ENCODE measurements around the gene C11orf97. TPM values are rescaled to one million over a fixed set of nuclear protein-coding genes. Genes with fewer than 3 reads are reported as not detected.

Gene C11orf97, protein sequence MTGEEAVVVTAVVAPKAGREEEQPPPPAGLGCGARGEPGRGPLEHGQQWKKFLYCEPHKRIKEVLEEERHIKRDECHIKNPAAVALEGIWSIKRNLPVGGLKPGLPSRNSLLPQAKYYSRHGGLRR
- not detected in 2 replicates for total RNA-seq

DNA sequence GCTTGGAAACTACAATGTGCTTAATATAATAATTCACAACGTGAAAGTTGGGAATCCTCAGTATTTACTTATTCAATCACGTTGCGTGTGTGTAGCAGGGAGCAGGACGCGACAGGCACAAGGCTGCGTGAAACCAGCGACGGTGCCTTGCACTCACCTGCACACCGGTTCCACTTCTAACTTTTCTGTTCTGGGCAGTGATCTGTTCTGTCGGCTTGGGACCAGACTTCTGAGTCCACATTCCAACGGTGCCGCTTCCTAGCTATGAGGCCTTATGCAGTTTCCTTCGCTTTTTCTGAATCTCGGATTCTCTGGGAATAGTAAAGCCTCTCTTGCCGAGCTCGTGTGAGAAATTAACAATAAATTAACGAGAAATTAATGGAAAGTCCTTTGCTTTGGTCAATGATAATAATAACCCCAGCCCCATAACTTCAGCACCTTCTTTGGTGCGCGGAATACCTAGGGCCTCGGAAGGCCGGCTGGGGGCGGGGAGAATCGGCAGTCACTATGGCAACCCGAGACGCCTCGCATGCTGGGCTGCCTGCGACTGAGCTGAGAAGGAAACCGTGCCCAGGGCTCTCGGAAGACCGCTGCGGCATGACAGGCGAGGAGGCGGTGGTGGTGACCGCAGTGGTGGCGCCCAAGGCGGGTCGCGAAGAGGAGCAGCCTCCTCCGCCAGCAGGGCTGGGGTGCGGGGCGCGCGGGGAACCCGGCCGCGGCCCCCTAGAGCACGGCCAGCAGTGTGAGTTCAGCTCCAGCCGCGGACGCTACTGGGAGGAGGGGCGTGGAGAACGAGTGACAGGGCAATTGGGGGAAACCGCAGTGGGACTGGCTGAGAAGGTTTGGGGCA lies at the start of gene C11orf97:
Gene C11orf97, plus strand, starts transcription at position 530 of the 850 bp plus-strand sequence. Its CDS starts 68 bp downstream, at position 598.

DNA sequence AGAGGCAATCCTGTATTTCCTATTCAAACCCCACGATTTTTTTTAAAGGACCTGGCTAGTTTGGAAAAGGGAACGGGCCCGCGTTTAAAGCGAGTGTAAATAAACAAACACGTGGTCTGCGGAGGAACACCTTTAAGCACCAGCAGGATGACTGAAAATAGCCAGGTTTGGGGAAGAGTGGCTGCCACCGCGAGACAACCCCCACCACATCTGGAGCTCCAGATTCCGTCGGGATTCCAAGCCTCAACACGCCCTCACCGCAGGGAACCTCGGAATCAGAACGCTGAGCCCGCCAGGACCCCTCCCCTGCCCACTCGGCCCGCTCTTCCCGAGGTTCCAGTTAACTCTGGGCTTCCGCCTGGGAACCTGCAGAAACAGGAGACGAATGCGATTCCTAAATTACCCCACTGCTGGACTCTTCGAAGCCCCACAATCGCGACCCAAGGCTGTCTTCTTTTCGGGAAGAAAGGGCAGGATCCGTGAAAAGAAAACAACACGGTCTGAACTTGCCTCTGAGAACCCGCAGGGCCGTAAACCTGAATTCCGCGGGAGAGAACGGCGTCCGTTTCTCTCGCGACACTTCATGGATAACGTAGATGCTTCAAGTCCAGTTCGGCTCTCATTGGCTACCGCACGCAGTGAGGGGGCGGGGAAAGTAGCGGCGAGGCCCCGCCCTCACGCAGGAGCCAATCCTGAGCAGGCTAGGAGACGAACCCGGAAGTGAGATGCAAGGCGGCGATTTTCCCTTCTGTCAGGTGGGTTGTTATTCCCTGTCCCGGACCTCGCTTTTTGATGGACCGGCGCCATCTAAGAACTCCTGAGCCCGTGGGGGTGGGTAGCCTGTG lies 18.8 kb upstream of the C11orf97 start, which contains the start of the genes ANKRD49 and MRE11:
Gene ANKRD49, plus strand, starts transcription at position 704 of the 845 bp plus-strand sequence. CDS start 2,710 bp downstream, outside the sequence.
Gene MRE11, minus strand, starts transcription at position 564 of the 845 bp plus-strand sequence. CDS start 1,043 bp downstream, outside the sequence.

DNA sequence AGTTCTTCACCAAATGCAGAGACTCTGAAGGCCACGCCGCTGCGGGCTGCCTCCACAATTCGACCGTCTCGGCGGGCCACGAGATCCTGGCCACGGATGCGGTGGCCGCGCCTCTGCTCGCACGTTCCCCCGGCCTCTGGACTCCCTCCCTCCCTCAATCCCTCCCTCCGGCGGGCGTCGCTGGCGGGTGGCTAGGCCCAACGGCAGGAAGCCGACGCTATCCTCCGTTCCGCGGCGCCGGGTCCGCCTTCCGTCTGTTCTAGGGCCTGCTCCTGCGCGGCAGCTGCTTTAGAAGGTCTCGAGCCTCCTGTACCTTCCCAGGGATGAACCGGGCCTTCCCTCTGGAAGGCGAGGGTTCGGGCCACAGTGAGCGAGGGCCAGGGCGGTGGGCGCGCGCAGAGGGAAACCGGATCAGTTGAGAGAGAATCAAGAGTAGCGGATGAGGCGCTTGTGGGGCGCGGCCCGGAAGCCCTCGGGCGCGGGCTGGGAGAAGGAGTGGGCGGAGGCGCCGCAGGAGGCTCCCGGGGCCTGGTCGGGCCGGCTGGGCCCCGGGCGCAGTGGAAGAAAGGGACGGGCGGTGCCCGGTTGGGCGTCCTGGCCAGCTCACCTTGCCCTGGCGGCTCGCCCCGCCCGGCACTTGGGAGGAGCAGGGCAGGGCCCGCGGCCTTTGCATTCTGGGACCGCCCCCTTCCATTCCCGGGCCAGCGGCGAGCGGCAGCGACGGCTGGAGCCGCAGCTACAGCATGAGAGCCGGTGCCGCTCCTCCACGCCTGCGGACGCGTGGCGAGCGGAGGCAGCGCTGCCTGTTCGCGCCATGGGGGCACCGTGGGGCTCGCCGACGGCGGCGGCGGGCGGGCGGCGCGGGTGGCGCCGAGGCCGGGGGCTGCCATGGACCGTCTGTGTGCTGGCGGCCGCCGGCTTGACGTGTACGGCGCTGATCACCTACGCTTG lies 31.7 kb downstream of the C11orf97 start, which contains the start of gene FUT4:
Gene FUT4, plus strand, starts transcription at position 227 of the 951 bp plus-strand sequence. Its CDS starts 213 bp downstream, at position 440.

DNA sequence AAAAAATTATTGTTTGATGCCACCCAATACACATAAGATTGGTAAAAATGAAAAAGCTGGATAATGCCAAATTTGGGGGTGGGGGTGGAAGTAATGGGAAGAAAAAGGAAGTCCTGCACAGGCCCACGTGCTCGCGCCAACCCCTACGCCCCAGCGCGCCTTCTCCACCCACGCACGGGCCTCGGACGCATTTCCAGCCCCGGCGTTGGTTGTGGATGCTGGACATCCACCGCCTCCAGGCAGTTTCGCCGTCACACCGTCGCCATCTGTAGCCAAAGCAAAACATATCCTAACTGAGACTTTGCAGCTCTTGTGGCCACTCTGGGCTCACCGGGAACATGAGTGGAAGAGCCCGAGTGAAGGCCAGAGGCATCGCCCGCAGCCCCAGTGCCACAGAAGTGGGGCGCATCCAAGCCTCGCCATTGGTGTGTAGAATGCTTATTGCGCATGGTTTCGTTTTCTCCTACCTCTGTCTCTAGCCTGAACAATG lies 55.0 kb downstream of the C11orf97 start, which contains the start of gene PIWIL4:
Gene PIWIL4, plus strand, starts transcription at position 188 of the 490 bp plus-strand sequence. Its CDS starts 151 bp downstream, at position 339.

Other genes starting within 250 kb of the C11orf97 start
- not detected in 2 replicates for gene IZUMO1R, start 207.9 kb upstream of the C11orf97 start, total RNA-seq
- under 0.01 TPM in 2 replicates for gene GPR83, start 111.0 kb upstream of the C11orf97 start, total RNA-seq
- 8.9 and 16.7 TPM in 2 replicates for gene MRE11, start 18.6 kb upstream of the C11orf97 start, total RNA-seq
- 6.0 and 12.1 TPM in 2 replicates for gene ANKRD49, start 18.5 kb upstream of the C11orf97 start, total RNA-seq
- gene FUT4, start 31.5 kb downstream of the C11orf97 start, total RNA-seq, result 2.6 and 6.1 TPM in 2 replicates
- 0.32 and 0.76 TPM in 2 replicates for gene PIWIL4, start 54.9 kb downstream of the C11orf97 start, total RNA-seq

All from bladder microvascular endothelial cell (primary cell).